ENCODE data around the gene MMP24.
"Not testable (repeated sequence)": the region's sequence is repeated elsewhere in the genome, so short reads cannot be mapped to it uniquely, and the experiment has no call there.

- TF ChIP-seq EZH2 (IDR thresholded peaks at IDR 0.05); POLR2AphosphoS5 (IDR thresholded peaks at IDR 0.05; ENCODE audit: borderline replicate concordance, low read depth, low read length): not testable (repeated sequence)
Observed at GRCh38 chr20:35189223-35189622, 37.3 kb upstream of the MMP24 start.
